ENCODE results near the gene PNRC1.
"Not testable (repeated sequence)": the region's sequence is repeated elsewhere in the genome, so short reads cannot be mapped to it uniquely, and the experiment has no call there.

The PNRC1 gene

GRCh38 chr6:89058627-89059026 is 21.9 kb upstream of the PNRC1 start:
- DNase-seq (ENCODE audit: insufficient read length, low spot score) (no peak), FAIRE-seq (no peak)

- FAIRE-seq (no peak), DNase-seq (ENCODE audit: insufficient read length, low spot score) (no peak)
Measured at GRCh38 chr6:89059227-89059626, 21.3 kb upstream of the PNRC1 start.

GRCh38 chr6:89063881-89064280 is 16.7 kb upstream of the PNRC1 start:
- FAIRE-seq (no peak), DNase-seq (ENCODE audit: insufficient read length, low spot score) (no peak)

GRCh38 chr6:89064931-89065330 is 15.6 kb upstream of the PNRC1 start:
- not testable (repeated sequence) for DNase-seq (ENCODE audit: insufficient read length, low spot score)

GRCh38 chr6:89066121-89066520 is 14.4 kb upstream of the PNRC1 start:
- not testable (repeated sequence) for FAIRE-seq; DNase-seq (ENCODE audit: insufficient read length, low spot score)

More at GRCh38 chr6:89064931-89065330, 15.6 kb upstream of the PNRC1 start:
- FAIRE-seq: not testable (repeated sequence)

- FAIRE-seq (no peak), DNase-seq (ENCODE audit: insufficient read length, low spot score) (no peak)
Measured at GRCh38 chr6:89066940-89067646, 13.5 kb upstream of the PNRC1 start.

- FAIRE-seq (no peak), DNase-seq (ENCODE audit: insufficient read length, low spot score) (no peak)
Measured at GRCh38 chr6:89067796-89068195, 12.8 kb upstream of the PNRC1 start.

- DNase-seq (ENCODE audit: insufficient read length, low spot score): no peak
- FAIRE-seq: no peak
Measured at GRCh38 chr6:89068695-89069094, 11.9 kb upstream of the PNRC1 start.

- no peak for FAIRE-seq
- DNase-seq (ENCODE audit: insufficient read length, low spot score): no peak
Measured at GRCh38 chr6:89069536-89070163, 10.9 kb upstream of the PNRC1 start.

GRCh38 chr6:89071036-89071435 is 9.5 kb upstream of the PNRC1 start:
- FAIRE-seq (no peak), DNase-seq (ENCODE audit: insufficient read length, low spot score) (no peak)

GRCh38 chr6:89073014-89073620 is 7.4 kb upstream of the PNRC1 start:
- no peak for FAIRE-seq
- DNase-seq (ENCODE audit: insufficient read length, low spot score): no peak

- no peak for DNase-seq (ENCODE audit: insufficient read length, low spot score)
- no peak for FAIRE-seq
Measured at GRCh38 chr6:89073840-89074239, 6.7 kb upstream of the PNRC1 start.

GRCh38 chr6:89079511-89080234 is 878 bp upstream of the PNRC1 start:
- FAIRE-seq (no peak), DNase-seq (ENCODE audit: insufficient read length, low spot score) (peak; percentile 21)

GRCh38 chr6:89081129-89081422 is 525 bp downstream of the PNRC1 start:
- no peak for FAIRE-seq
- DNase-seq (ENCODE audit: insufficient read length, low spot score): no peak

- DNase-seq (ENCODE audit: insufficient read length, low spot score): peak; percentile 76
- FAIRE-seq: peak; percentile 94
Measured at GRCh38 chr6:89081423-89082322, 1.1 kb downstream of the PNRC1 start.

GRCh38 chr6:89082486-89082891 is 1.9 kb downstream of the PNRC1 start:
- peak; percentile 84 for FAIRE-seq
- no peak for DNase-seq (ENCODE audit: insufficient read length, low spot score)

GRCh38 chr6:89084542-89084941 is 4.0 kb downstream of the PNRC1 start:
- no peak for DNase-seq (ENCODE audit: insufficient read length, low spot score)
- FAIRE-seq: no peak

GRCh38 chr6:89084954-89085353 is 4.4 kb downstream of the PNRC1 start:
- FAIRE-seq (no peak), DNase-seq (ENCODE audit: insufficient read length, low spot score) (no peak)

GRCh38 chr6:89085409-89086205 is 5.1 kb downstream of the PNRC1 start:
- FAIRE-seq: no peak
- no peak for DNase-seq (ENCODE audit: insufficient read length, low spot score)

- no peak for DNase-seq (ENCODE audit: insufficient read length, low spot score)
- FAIRE-seq: no peak
Measured at GRCh38 chr6:89087881-89088280, 7.3 kb downstream of the PNRC1 start.

Data from GM19239 (cell line).